Suprapubic skin (tissue), 4 donors: Measurements from ENCODE around the gene KLC3. TPM values are rescaled to one million over a fixed set of nuclear protein-coding genes. Genes with fewer than 3 reads are reported as not detected.

ENCODE experiments used
- DNase-seq, 2 donors: peaks; one replicate each; pipeline ENCODE4 v3.0.0-alpha.2; 2019; ENCODE audit warnings: low spot score in 2 of 2
- H3K27ac ChIP-seq: fragments of 200-600 bp; sonication (generic); one replicate; pipeline ENCODE4 v1.5.1; 2019
- H3K27me3 ChIP-seq: fragments of 200-600 bp; sonication (generic); one replicate; pipeline ENCODE4 v1.5.1; 2019
- H3K36me3 ChIP-seq: fragments of 200-600 bp; sonication (generic); one replicate; pipeline ENCODE4 v1.5.1; 2019
- H3K4me1 ChIP-seq: fragments of 200-600 bp; sonication (generic); one replicate; pipeline ENCODE4 v1.5.1; 2019
- H3K4me3 ChIP-seq: fragments of 200-600 bp; sonication (generic); one replicate; pipeline ENCODE4 v1.5.1; 2019; ENCODE audit warnings: mild to moderate bottlenecking
- H3K9me3 ChIP-seq: fragments of 200-600 bp; sonication (generic); one replicate; pipeline ENCODE4 v1.5.1; 2019
- CTCF ChIP-seq, 2 donors: fragments of 200-600 bp in 1 of 2; fragments of 450-650 bp in 1 of 2; sonication (generic) in 1 of 2; IDR thresholded peaks; one replicate each; pipeline ENCODE4 v1.5.1; 2016 to 2019; ENCODE audit warnings: antibody characterized with exemption in 2 of 2, mild to moderate bottlenecking in 1 of 2, moderate library complexity in 1 of 2
- EP300 ChIP-seq: sonication (generic); formaldehyde crosslinking; IDR thresholded peaks from one replicate; pipeline ENCODE4 v1.6.1; 2017; ENCODE audit warnings: antibody characterized with exemption
- POLR2A ChIP-seq, 2 donors: fragments of 450-650 bp; IDR thresholded peaks; one replicate each; pipeline ENCODE4 v1.6.1; 2017; ENCODE audit warnings: antibody characterized with exemption in 2 of 2, mild to moderate bottlenecking in 2 of 2, moderate library complexity in 2 of 2
- POLR2AphosphoS5 ChIP-seq, 3 donors: sonication (generic); formaldehyde crosslinking; IDR thresholded peaks; one replicate each; pipeline ENCODE4 v1.6.1; 2017; ENCODE audit warnings: antibody characterized with exemption in 3 of 3
- WGBS: methylation state at CpG from one replicate; pipeline ENCODE4 v1.1.5; 2018; 5-methylcytosine and 5-hydroxymethylcytosine counted together
- total RNA-seq, 4 donors: library from RNA; depleted of rRNA; stranded (reverse); fragments of >200 nt; gene quantifications; one replicate each; pipeline ENCODE4 v1.1.0, GENCODE V29; 2016

The KLC3 gene
- total RNA-seq, 4 donors from 2014 or later: 73.4 to 132 (median 109) TPM

GRCh38 chr19:45357445-45357783 lies 16.9 kb downstream of the KLC3 start:
- H3K4me1 ChIP-seq: no peaks in the 10 kb centered on the region
- TF ChIP-seq CTCF (IDR thresholded peaks at IDR 0.05): no peak
- no peak for TF ChIP-seq POLR2AphosphoS5 (IDR thresholded peaks at IDR 0.05)
- no peak for TF ChIP-seq POLR2A (IDR thresholded peaks at IDR 0.05)
- TF ChIP-seq EP300: no peak
- 94% methylated on average over 11 of the region's 11 CpGs for WGBS
- no peak for DNase-seq
- peaks cover 47% of the 10 kb centered on the region for H3K36me3 ChIP-seq
- H3K9me3 ChIP-seq: no peaks in the 10 kb centered on the region
- no peak overlapping the region for H3K4me3 ChIP-seq
- no peaks in the 10 kb centered on the region for H3K27me3 ChIP-seq
- H3K27ac ChIP-seq: no peak overlapping the region

GRCh38 chr19:45358213-45358792 lies 17.8 kb downstream of the KLC3 start:
- no peaks in the 10 kb centered on the region for H3K27me3 ChIP-seq
- peaks cover 47% of the 10 kb centered on the region for H3K36me3 ChIP-seq
- DNase-seq: no peak
- 96% methylated on average over 10 of the region's 12 CpGs for WGBS
- no peaks in the 10 kb centered on the region for H3K9me3 ChIP-seq
- no peak overlapping the region for H3K4me3 ChIP-seq
- H3K27ac ChIP-seq: no peak overlapping the region
- no peak for TF ChIP-seq POLR2A (IDR thresholded peaks at IDR 0.05)
- TF ChIP-seq POLR2AphosphoS5 (IDR thresholded peaks at IDR 0.05): no peak
- no peak for TF ChIP-seq CTCF (IDR thresholded peaks at IDR 0.05)
- TF ChIP-seq EP300: no peak
- no peaks in the 10 kb centered on the region for H3K4me1 ChIP-seq

GRCh38 chr19:45361608-45362007 lies 21.1 kb downstream of the KLC3 start:
- 91% methylated on average over 14 of the region's 14 CpGs for WGBS
- Histone ChIP-seq H3K4me1 (no peaks in the 10 kb centered on the region), H3K27ac (no peak overlapping the region), H3K9me3 (no peaks in the 10 kb centered on the region), H3K27me3 (no peaks in the 10 kb centered on the region), H3K36me3 (peaks cover 48% of the 10 kb centered on the region), H3K4me3 (no peak overlapping the region)
- TF ChIP-seq POLR2A (IDR thresholded peaks at IDR 0.05) (no peak), EP300 (no peak), CTCF (IDR thresholded peaks at IDR 0.05) (no peak), POLR2AphosphoS5 (IDR thresholded peaks at IDR 0.05) (no peak)
- DNase-seq: no peak

- no peak for TF ChIP-seq EP300
- TF ChIP-seq POLR2AphosphoS5 (IDR thresholded peaks at IDR 0.05): no peak
- TF ChIP-seq POLR2A (IDR thresholded peaks at IDR 0.05): no peak
- no peak for TF ChIP-seq CTCF (IDR thresholded peaks at IDR 0.05)
- Histone ChIP-seq H3K4me3 (no peak overlapping the region), H3K9me3 (no peaks in the 10 kb centered on the region), H3K4me1 (no peaks in the 10 kb centered on the region), H3K36me3 (peaks cover 43% of the 10 kb centered on the region), H3K27ac (no peak overlapping the region), H3K27me3 (no peaks in the 10 kb centered on the region)
- 96% methylated on average over 3 of the region's 16 CpGs for WGBS
- DNase-seq: no peak
These were observed 21.7 kb downstream of the KLC3 start for GRCh38 chr19:45362291-45362690.

- Histone ChIP-seq H3K27ac (no peak overlapping the region), H3K36me3 (peaks cover 43% of the 10 kb centered on the region), H3K4me1 (peaks cover under 1% of the 10 kb centered on the region), H3K27me3 (no peaks in the 10 kb centered on the region), H3K4me3 (no peak overlapping the region), H3K9me3 (no peaks in the 10 kb centered on the region)
- WGBS: 87% methylated on average over 3 of the region's 44 CpGs
- TF ChIP-seq POLR2A (IDR thresholded peaks at IDR 0.05): no peak
- TF ChIP-seq EP300: no peak
- TF ChIP-seq POLR2AphosphoS5 (IDR thresholded peaks at IDR 0.05): no peak
- TF ChIP-seq CTCF (IDR thresholded peaks at IDR 0.05): no peak
- DNase-seq: no peak
These were observed 23.4 kb downstream of the KLC3 start for GRCh38 chr19:45363861-45364459.
